ENCODE measurements around the gene CACNA2D4.

DNA sequence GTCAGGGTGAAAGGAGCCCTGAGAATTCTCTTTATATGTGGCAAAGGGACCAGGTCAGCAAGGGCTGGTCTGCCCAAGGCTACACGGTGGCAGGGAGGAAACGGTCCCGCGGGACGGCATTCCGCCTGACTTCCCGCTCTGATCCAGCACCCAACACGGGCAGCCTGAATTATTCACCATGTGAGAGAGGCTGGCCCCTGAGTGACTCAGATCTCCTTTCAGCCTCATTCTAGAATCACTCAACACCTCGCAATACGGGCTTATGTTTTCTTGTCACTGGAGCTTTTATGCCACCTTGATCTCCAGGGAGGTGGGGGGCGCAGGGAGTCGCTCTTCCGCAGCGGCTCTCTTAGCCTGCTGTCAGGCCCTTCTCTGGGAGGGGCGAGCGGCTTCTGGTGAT is 89.6 kb downstream of the CACNA2D4 start:
- TF ChIP-seq, protein P1, sequence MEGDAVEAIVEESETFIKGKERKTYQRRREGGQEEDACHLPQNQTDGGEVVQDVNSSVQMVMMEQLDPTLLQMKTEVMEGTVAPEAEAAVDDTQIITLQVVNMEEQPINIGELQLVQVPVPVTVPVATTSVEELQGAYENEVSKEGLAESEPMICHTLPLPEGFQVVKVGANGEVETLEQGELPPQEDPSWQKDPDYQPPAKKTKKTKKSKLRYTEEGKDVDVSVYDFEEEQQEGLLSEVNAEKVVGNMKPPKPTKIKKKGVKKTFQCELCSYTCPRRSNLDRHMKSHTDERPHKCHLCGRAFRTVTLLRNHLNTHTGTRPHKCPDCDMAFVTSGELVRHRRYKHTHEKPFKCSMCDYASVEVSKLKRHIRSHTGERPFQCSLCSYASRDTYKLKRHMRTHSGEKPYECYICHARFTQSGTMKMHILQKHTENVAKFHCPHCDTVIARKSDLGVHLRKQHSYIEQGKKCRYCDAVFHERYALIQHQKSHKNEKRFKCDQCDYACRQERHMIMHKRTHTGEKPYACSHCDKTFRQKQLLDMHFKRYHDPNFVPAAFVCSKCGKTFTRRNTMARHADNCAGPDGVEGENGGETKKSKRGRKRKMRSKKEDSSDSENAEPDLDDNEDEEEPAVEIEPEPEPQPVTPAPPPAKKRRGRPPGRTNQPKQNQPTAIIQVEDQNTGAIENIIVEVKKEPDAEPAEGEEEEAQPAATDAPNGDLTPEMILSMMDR (IDR thresholded peaks at IDR 0.05; ENCODE audit: insufficient read depth, low read length), result no peak
- TF ChIP-seq POLR2AphosphoS5 (IDR thresholded peaks at IDR 0.05; ENCODE audit: low read depth), result no peak
